Measurements from ENCODE around the gene CHSY1. TPM values are rescaled to one million over a fixed set of nuclear protein-coding genes. Genes with fewer than 3 reads are reported as not detected.

CHSY1 gene
- polyA plus RNA-seq, 4 donors = 44.3 to 55.6 (median 50.9) TPM

GRCh38 chr15:101139986-101140696 is 111.7 kb downstream of the CHSY1 start:
- DNase-seq (ENCODE audit: low read depth in 4 of 4, low spot score in 3 of 4) = no peak

- no peak for DNase-seq (ENCODE audit: low read depth in 4 of 4, low spot score in 3 of 4)
Observed at GRCh38 chr15:101138913-101139880, 112.7 kb downstream of the CHSY1 start.

- no peak for DNase-seq (ENCODE audit: low read depth in 4 of 4, low spot score in 3 of 4)
Observed at GRCh38 chr15:101138086-101138660, 113.7 kb downstream of the CHSY1 start.

DNA sequence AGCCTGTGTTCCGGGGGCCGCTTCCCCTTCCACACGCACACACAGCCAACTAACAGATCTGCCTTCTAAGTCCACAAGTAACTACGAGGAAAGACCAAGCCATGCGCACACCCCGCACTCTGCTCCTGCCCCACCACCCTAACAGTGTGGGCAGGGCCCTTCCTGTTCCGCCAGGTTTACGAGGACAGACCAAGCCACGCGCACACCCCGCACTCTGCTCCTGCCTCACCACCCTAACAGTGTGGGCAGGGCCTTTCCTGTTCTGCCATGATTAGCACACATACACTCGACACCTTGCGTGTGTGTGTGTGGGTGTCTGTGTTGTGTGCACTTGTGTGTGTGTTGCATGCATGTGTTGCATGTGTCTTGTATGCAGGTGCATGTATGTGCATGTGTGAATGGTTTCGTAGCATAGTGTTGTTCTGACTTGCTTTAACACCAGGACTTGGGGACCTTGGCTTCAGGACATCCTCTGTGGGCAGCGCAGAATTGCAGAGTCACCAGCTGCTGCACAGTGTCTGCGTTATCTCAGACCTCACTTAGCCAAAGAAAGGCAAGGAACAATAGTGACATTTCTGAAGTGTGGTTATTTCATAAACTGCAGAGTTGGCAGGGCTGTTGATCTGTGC is 114.4 kb downstream of the CHSY1 start:
- DNase-seq (ENCODE audit: low read depth in 4 of 4, low spot score in 3 of 4) = no peak

GRCh38 chr15:101136381-101137268 is 115.2 kb downstream of the CHSY1 start:
- no peak for DNase-seq (ENCODE audit: low read depth in 4 of 4, low spot score in 3 of 4)

- no peak for DNase-seq (ENCODE audit: low read depth in 4 of 4, low spot score in 3 of 4)
Observed at GRCh38 chr15:101135532-101136166, 116.2 kb downstream of the CHSY1 start.

DNA sequence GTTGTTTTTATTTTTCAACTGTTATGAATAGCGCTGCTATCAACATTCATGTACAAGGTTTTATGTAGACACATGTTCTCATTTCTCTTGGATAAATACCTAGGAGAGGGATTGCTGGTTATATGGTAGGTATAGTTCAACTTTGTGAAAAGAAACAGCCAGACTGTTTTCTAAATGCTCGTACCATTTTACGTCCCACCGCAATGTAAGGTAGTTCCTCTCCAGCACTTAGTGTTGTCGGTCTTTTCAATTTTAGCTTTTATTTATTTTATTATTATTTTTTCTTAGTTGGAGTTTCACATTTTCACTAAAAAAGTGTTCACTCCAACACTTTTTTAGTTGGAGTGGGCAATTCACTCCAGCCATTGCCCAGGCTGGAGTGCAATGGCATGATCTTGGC is 117.1 kb downstream of the CHSY1 start:
- DNase-seq (ENCODE audit: low read depth in 4 of 4, low spot score in 3 of 4) = no peak

- DNase-seq (ENCODE audit: low read depth in 4 of 4, low spot score in 3 of 4) = no peak
Observed at GRCh38 chr15:101133751-101134261, 118.0 kb downstream of the CHSY1 start.

- DNase-seq (ENCODE audit: low read depth in 4 of 4, low spot score in 3 of 4) = no peak
Observed at GRCh38 chr15:101133181-101133460, 118.7 kb downstream of the CHSY1 start.

DNA sequence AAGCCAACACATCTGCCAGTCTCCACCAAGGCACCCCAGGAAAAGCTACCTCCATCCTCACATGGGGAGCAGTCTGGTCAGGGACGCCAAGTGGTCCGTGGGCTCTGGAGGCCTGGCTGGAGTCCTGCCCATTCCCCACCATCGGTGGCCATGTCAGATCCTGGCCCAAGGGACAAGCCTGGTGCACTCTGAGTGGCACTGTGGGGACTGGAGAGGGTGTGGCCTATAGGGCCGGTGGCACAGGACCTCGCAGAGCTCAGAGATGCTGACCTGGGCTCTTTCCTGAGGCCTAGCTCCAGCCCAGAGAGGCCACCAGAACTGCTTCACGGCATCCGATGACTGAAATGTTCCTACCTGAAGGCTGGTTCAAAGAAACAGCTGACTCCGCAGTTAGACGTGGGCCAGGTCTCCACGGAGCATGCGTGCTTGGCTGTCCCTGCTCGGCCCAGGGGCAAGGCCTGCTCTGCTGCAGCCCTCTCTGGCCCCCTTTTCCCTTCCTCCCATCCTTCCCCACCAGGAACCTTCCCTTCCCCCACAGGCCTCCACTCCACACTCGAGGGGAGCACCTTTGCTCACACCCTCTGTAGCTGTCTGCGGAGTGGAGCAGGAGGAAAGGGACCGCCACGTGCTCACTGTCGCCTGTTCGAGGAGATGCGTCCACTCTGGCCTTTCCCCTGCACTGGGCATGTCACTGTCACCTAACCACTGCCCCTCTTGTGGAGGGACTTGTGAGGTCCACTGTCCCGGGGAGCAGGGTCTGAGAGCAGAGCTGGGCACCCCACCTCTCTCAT is 119.3 kb downstream of the CHSY1 start:
- DNase-seq (ENCODE audit: low read depth in 4 of 4, low spot score in 3 of 4) = no peak

- DNase-seq (ENCODE audit: low read depth in 4 of 4, low spot score in 3 of 4) = no peak
Observed at GRCh38 chr15:101131489-101132389, 120.1 kb downstream of the CHSY1 start.

- no peak for DNase-seq (ENCODE audit: low read depth in 4 of 4, low spot score in 3 of 4)
Observed at GRCh38 chr15:101129851-101130380, 121.9 kb downstream of the CHSY1 start.

- no peak for DNase-seq (ENCODE audit: low read depth in 4 of 4, low spot score in 3 of 4)
Observed at GRCh38 chr15:101128221-101129015, 123.4 kb downstream of the CHSY1 start.

- peak in 2 of 4 donors; percentile 40 to 55 for DNase-seq (ENCODE audit: low read depth in 4 of 4, low spot score in 3 of 4)
Observed at GRCh38 chr15:101127506-101128076, 124.3 kb downstream of the CHSY1 start.

DNA sequence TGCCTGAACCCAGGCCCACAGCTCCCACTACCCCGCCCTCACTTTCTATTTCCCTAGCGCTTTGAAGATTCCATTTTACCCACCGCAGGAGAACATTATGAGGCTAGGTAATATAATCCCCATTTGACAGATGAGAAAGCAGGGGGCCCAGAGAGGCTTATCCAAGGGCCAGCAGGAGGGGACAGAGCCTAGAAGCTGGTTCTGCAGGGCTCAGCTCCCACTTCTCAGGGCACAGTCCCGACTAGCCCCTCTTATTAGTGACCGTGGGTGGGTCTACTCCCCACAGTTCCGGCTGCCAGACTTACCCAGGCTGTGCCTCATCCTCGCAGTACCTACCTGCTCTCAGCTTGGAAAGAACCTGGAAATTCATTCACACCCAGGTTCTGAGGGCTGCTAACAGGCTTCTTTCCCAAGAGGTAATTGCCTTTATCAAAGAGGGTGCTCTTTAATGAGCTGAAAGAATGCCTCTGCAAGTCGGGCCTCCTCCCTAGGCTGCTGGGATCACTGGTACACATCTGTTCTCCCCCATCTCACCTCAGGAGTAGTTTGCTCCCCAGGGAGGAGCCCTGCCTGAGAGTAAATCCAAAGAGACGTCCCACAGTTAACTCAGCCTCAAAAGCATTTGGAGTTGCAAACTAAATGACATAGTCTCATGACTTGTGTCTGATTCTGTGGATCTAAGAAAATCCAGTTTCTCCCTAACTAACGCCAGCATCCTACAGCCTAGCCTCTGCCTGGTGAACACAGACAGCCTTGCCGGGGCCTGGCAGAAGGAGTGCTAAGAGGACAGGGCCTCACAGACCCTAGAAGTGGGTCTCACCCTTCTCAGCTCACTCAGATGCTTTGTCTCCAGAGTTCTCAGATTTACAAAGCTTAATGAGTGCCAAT is 125.0 kb downstream of the CHSY1 start:
- DNase-seq (ENCODE audit: low read depth in 4 of 4, low spot score in 3 of 4) = no peak
